DOHH2 (cell line): ENCODE measurements around the gene VAMP4.

Source experiments
- EZH2phosphoT487 ChIP-seq: fragments of 200-600 bp; sonication (generic); IDR thresholded peaks from 2 replicates; pipeline ENCODE4 v1.6.1; 2017; ENCODE audit warnings: borderline replicate concordance, mild to moderate bottlenecking, antibody characterized with exemption, low read length, moderate library complexity, mixed read lengths
- TF ChIP-seq, protein P1 (sequence below): fragments of 200-600 bp; sonication (generic); IDR thresholded peaks from one replicate; pipeline ENCODE4 v1.5.1; 2014; ENCODE audit warnings: antibody characterized with exemption, mild to moderate bottlenecking, low read depth, low read length; ENCODE audit not compliant: poor library complexity, severe bottlenecking

GRCh38 chr1:171707583-171707982, 34.3 kb downstream of the VAMP4 start:
- TF ChIP-seq, protein P1, sequence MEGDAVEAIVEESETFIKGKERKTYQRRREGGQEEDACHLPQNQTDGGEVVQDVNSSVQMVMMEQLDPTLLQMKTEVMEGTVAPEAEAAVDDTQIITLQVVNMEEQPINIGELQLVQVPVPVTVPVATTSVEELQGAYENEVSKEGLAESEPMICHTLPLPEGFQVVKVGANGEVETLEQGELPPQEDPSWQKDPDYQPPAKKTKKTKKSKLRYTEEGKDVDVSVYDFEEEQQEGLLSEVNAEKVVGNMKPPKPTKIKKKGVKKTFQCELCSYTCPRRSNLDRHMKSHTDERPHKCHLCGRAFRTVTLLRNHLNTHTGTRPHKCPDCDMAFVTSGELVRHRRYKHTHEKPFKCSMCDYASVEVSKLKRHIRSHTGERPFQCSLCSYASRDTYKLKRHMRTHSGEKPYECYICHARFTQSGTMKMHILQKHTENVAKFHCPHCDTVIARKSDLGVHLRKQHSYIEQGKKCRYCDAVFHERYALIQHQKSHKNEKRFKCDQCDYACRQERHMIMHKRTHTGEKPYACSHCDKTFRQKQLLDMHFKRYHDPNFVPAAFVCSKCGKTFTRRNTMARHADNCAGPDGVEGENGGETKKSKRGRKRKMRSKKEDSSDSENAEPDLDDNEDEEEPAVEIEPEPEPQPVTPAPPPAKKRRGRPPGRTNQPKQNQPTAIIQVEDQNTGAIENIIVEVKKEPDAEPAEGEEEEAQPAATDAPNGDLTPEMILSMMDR: no peak
- TF ChIP-seq EZH2phosphoT487: no peak
